ENCODE measurements around the gene CSKMT.

DNA sequence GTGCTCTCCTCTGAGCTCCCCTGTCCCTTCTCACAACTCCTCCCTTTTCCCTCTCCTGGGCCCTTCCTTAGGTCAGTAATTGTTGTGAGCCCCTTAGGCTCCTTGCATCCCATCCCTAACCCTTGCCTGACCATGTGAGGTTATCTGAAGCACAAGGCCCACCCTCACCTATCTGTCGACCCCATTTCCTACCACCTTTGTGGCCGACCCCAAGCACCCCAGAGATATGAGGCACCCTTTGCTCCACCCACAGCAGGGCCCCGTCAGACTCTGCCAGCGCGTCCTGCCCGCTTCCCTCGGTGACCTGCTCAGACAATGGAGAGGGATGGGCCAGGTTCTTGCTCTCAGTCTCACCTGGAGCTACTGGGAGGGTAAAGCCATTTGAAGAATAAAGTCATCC is 43.7 kb downstream of the CSKMT start:
- TF ChIP-seq, protein P1, sequence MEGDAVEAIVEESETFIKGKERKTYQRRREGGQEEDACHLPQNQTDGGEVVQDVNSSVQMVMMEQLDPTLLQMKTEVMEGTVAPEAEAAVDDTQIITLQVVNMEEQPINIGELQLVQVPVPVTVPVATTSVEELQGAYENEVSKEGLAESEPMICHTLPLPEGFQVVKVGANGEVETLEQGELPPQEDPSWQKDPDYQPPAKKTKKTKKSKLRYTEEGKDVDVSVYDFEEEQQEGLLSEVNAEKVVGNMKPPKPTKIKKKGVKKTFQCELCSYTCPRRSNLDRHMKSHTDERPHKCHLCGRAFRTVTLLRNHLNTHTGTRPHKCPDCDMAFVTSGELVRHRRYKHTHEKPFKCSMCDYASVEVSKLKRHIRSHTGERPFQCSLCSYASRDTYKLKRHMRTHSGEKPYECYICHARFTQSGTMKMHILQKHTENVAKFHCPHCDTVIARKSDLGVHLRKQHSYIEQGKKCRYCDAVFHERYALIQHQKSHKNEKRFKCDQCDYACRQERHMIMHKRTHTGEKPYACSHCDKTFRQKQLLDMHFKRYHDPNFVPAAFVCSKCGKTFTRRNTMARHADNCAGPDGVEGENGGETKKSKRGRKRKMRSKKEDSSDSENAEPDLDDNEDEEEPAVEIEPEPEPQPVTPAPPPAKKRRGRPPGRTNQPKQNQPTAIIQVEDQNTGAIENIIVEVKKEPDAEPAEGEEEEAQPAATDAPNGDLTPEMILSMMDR (conservative IDR thresholded peaks at IDR 0.05; ENCODE audit: low read depth, low read length): no peak
- no peak for TF ChIP-seq EZH2phosphoT487 (IDR thresholded peaks at IDR 0.05; ENCODE audit: borderline replicate concordance, low read length)
- no peak for TF ChIP-seq EZH2 (IDR thresholded peaks at IDR 0.05; ENCODE audit: low read length, unreplicated experiment)

Data from PC-3 (cell line).